ENCODE measurements around the gene PIGB. TPM values are rescaled to one million over a fixed set of nuclear protein-coding genes. Genes with fewer than 3 reads are reported as not detected.
A peak's percentile ranks its signal among the peaks of the same experiment; 100 is the strongest.

The PIGB gene
- total RNA-seq, 2 experiments from 2014 or later, result 13.3 to 13.8 TPM

GRCh38 chr15:55320238-55320550 lies 1.2 kb downstream of the PIGB start:
- no peaks in the 10 kb centered on the region for H3K27me3 Mint-ChIP-seq (ENCODE audit: low read depth)
- intact Hi-C loops (cut with micrococcal nuclease), result no loop called here
- H3K36me3 Mint-ChIP-seq (ENCODE audit: low read depth), result peaks cover 17% of the 10 kb centered on the region

GRCh38 chr15:55320963-55321362 lies 1.9 kb downstream of the PIGB start:
- H3K9me3 Mint-ChIP-seq, result no peaks in the 10 kb centered on the region
- intact Hi-C loops (cut with micrococcal nuclease), result no loop called here
- no peaks in the 10 kb centered on the region for H3K27me3 Mint-ChIP-seq (ENCODE audit: low read depth)
- H3K4me1 Mint-ChIP-seq (ENCODE audit: low read depth), result peaks cover 35% of the 10 kb centered on the region
- no peak for DNase-seq
- no peak overlapping the region for H3K4me3 Mint-ChIP-seq
- H3K36me3 Mint-ChIP-seq (ENCODE audit: low read depth), result peaks cover 12% of the 10 kb centered on the region
- CTCF ChIA-PET, result no interaction called here
- no peak overlapping the region for H3K27ac Mint-ChIP-seq

More at GRCh38 chr15:55320238-55320550, 1.2 kb downstream of the PIGB start:
- CTCF ChIA-PET, result interaction anchor here (0.9 to 1.0 kb wide), 2 partner anchors 102 to 119 kb away, joined by 3 to 5 read pairs; no protein-coding TSS in a partner anchor
- H3K4me1 Mint-ChIP-seq (ENCODE audit: low read depth), result peaks cover 40% of the 10 kb centered on the region
- H3K27ac Mint-ChIP-seq, result no peak overlapping the region
- no peak for DNase-seq
- peak overlapping the region; percentile 68 for H3K4me3 Mint-ChIP-seq
- no peaks in the 10 kb centered on the region for H3K9me3 Mint-ChIP-seq

GRCh38 chr15:55322467-55322866 lies 3.4 kb downstream of the PIGB start:
- no peaks in the 10 kb centered on the region for H3K27me3 Mint-ChIP-seq (ENCODE audit: low read depth)
- no peak for DNase-seq
- CTCF ChIA-PET, result no interaction called here
- H3K27ac Mint-ChIP-seq, result no peak overlapping the region
- intact Hi-C loops (cut with micrococcal nuclease), result no loop called here
- H3K4me1 Mint-ChIP-seq (ENCODE audit: low read depth), result peaks cover 27% of the 10 kb centered on the region
- H3K36me3 Mint-ChIP-seq (ENCODE audit: low read depth), result peaks cover 9% of the 10 kb centered on the region
- no peak overlapping the region for H3K4me3 Mint-ChIP-seq
- H3K9me3 Mint-ChIP-seq, result no peaks in the 10 kb centered on the region

GRCh38 chr15:55327387-55327786 lies 8.4 kb downstream of the PIGB start:
- no peaks in the 10 kb centered on the region for H3K9me3 Mint-ChIP-seq
- no peak for DNase-seq
- intact Hi-C loops (cut with micrococcal nuclease), result no loop called here
- peaks cover 6% of the 10 kb centered on the region for H3K4me1 Mint-ChIP-seq (ENCODE audit: low read depth)
- no peak overlapping the region for H3K27ac Mint-ChIP-seq
- no peak overlapping the region for H3K4me3 Mint-ChIP-seq
- no peaks in the 10 kb centered on the region for H3K27me3 Mint-ChIP-seq (ENCODE audit: low read depth)
- peaks cover 14% of the 10 kb centered on the region for H3K36me3 Mint-ChIP-seq (ENCODE audit: low read depth)
- CTCF ChIA-PET, result no interaction called here

GRCh38 chr15:55334371-55334770 lies 15.3 kb downstream of the PIGB start:
- H3K4me1 Mint-ChIP-seq (ENCODE audit: low read depth), result no peaks in the 10 kb centered on the region
- no peak overlapping the region for H3K27ac Mint-ChIP-seq
- intact Hi-C loops (cut with micrococcal nuclease), result no loop called here
- CTCF ChIA-PET, result no interaction called here
- DNase-seq, result no peak
- H3K36me3 Mint-ChIP-seq (ENCODE audit: low read depth), result peaks cover 18% of the 10 kb centered on the region
- H3K27me3 Mint-ChIP-seq (ENCODE audit: low read depth), result no peaks in the 10 kb centered on the region
- H3K4me3 Mint-ChIP-seq, result no peak overlapping the region
- no peaks in the 10 kb centered on the region for H3K9me3 Mint-ChIP-seq

DNA sequence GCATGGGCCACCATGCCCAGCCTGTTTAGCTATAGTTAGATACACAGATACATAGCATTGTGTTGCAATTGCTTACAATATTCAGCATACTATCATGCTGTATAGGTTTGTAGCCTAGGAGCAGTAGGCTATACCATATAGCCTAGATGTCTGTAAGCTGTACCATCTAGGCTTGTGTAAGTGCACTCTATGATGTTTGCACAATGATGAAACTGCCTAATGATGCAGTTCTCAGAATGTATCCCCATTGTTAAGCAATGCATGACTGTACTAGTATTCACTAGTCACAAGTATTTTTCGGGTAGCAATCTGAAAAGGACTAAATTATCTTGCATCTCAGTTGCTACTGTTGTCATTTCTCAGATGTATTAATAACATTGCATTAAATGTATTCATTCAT lies 16.0 kb downstream of the PIGB start:
- Mint-ChIP-seq H3K4me3 (no peak overlapping the region), H3K27ac (no peak overlapping the region), H3K27me3 (ENCODE audit: low read depth) (no peaks in the 10 kb centered on the region), H3K9me3 (no peaks in the 10 kb centered on the region), H3K36me3 (ENCODE audit: low read depth) (peaks cover 21% of the 10 kb centered on the region), H3K4me1 (ENCODE audit: low read depth) (no peaks in the 10 kb centered on the region)
- CTCF ChIA-PET, result no interaction called here
- intact Hi-C loops (cut with micrococcal nuclease), result no loop called here
- no peak for DNase-seq

GRCh38 chr15:55337160-55337559 lies 18.1 kb downstream of the PIGB start:
- CTCF ChIA-PET, result no interaction called here
- DNase-seq, result no peak
- Mint-ChIP-seq H3K27ac (no peak overlapping the region), H3K4me1 (ENCODE audit: low read depth) (no peaks in the 10 kb centered on the region), H3K27me3 (ENCODE audit: low read depth) (no peaks in the 10 kb centered on the region), H3K4me3 (no peak overlapping the region), H3K36me3 (ENCODE audit: low read depth) (peaks cover 15% of the 10 kb centered on the region), H3K9me3 (no peaks in the 10 kb centered on the region)
- intact Hi-C loops (cut with micrococcal nuclease), result no loop called here

DNA sequence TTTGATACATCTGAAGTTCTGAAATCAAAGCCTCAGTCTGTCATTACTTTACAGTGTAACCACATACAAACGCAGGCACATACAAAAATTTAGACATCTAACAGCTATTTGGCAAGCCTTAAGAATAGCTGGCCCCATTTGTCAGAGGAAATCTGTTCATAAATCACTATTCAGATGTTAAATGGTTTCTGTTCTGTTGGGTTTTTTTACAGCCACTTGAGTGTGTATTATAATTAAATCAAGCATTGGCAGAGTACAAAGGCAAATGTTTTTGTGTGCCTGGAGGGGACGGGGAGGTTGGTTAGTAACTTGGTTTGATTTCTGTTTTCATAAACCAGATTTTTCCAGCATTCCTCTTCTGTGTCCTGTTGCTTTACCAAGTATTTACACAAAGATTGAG lies 24.1 kb downstream of the PIGB start:
- Mint-ChIP-seq H3K4me1 (ENCODE audit: low read depth) (no peaks in the 10 kb centered on the region), H3K27ac (no peak overlapping the region)
- CTCF ChIA-PET, result no interaction called here

GRCh38 chr15:55344206-55344605 lies 25.2 kb downstream of the PIGB start:
- H3K4me3 Mint-ChIP-seq, result no peak overlapping the region
- H3K27me3 Mint-ChIP-seq (ENCODE audit: low read depth), result no peaks in the 10 kb centered on the region
- DNase-seq, result no peak
- peaks cover 28% of the 10 kb centered on the region for H3K36me3 Mint-ChIP-seq (ENCODE audit: low read depth)
- H3K9me3 Mint-ChIP-seq, result no peaks in the 10 kb centered on the region
- no peak overlapping the region for H3K27ac Mint-ChIP-seq
- CTCF ChIA-PET, result interaction anchor here (2.0 kb wide), 1 partner anchor 95 kb away, joined by 6 read pairs; no protein-coding TSS in a partner anchor
- intact Hi-C loops (cut with micrococcal nuclease), result no loop called here
- no peaks in the 10 kb centered on the region for H3K4me1 Mint-ChIP-seq (ENCODE audit: low read depth)

More for the DNA sequence above, 24.1 kb downstream of the PIGB start:
- H3K9me3 Mint-ChIP-seq, result no peaks in the 10 kb centered on the region
- no peak for DNase-seq
- intact Hi-C loops (cut with micrococcal nuclease), result no loop called here
- H3K36me3 Mint-ChIP-seq (ENCODE audit: low read depth), result peaks cover 27% of the 10 kb centered on the region
- H3K4me3 Mint-ChIP-seq, result no peak overlapping the region
- no peaks in the 10 kb centered on the region for H3K27me3 Mint-ChIP-seq (ENCODE audit: low read depth)

- no peaks in the 10 kb centered on the region for H3K4me1 Mint-ChIP-seq (ENCODE audit: low read depth)
- no peaks in the 10 kb centered on the region for H3K27me3 Mint-ChIP-seq (ENCODE audit: low read depth)
- no peaks in the 10 kb centered on the region for H3K9me3 Mint-ChIP-seq
- peaks cover 22% of the 10 kb centered on the region for H3K36me3 Mint-ChIP-seq (ENCODE audit: low read depth)
- H3K4me3 Mint-ChIP-seq, result no peak overlapping the region
- intact Hi-C loops (cut with micrococcal nuclease), result no loop called here
- H3K27ac Mint-ChIP-seq, result no peak overlapping the region
- no peak for DNase-seq
- CTCF ChIA-PET, result interaction anchor here (1.7 kb wide), 1 partner anchor 11 kb away, joined by 3 read pairs; no protein-coding TSS in a partner anchor
These were observed 29.3 kb downstream of the PIGB start for GRCh38 chr15:55348281-55348778.

GRCh38 chr15:55349282-55349681 lies 30.3 kb downstream of the PIGB start:
- no peaks in the 10 kb centered on the region for H3K27me3 Mint-ChIP-seq (ENCODE audit: low read depth)
- intact Hi-C loops (cut with micrococcal nuclease), result no loop called here
- no peaks in the 10 kb centered on the region for H3K4me1 Mint-ChIP-seq (ENCODE audit: low read depth)
- no peaks in the 10 kb centered on the region for H3K9me3 Mint-ChIP-seq
- DNase-seq, result no peak
- H3K27ac Mint-ChIP-seq, result no peak overlapping the region
- peaks cover 16% of the 10 kb centered on the region for H3K36me3 Mint-ChIP-seq (ENCODE audit: low read depth)
- H3K4me3 Mint-ChIP-seq, result no peak overlapping the region
- CTCF ChIA-PET, result interaction anchor here (0.6 to 1.7 kb wide), 3 partner anchors 10 to 1738 kb away, joined by 3 to 5 read pairs (median 3); no protein-coding TSS in a partner anchor

GRCh38 chr15:55353025-55353424 lies 34.0 kb downstream of the PIGB start:
- H3K27me3 Mint-ChIP-seq (ENCODE audit: low read depth), result no peaks in the 10 kb centered on the region

GRCh38 chr15:55356985-55357585 lies 38.1 kb downstream of the PIGB start:
- Mint-ChIP-seq H3K4me1 (ENCODE audit: low read depth) (no peaks in the 10 kb centered on the region), H3K4me3 (no peak overlapping the region), H3K9me3 (no peaks in the 10 kb centered on the region), H3K27me3 (ENCODE audit: low read depth) (no peaks in the 10 kb centered on the region), H3K27ac (no peak overlapping the region), H3K36me3 (ENCODE audit: low read depth) (peaks cover 10% of the 10 kb centered on the region)
- intact Hi-C loops (cut with micrococcal nuclease), result no loop called here
- CTCF ChIA-PET, result interaction anchor here (0.7 kb wide), 1 partner anchor 191 kb away, joined by 3 read pairs; no protein-coding TSS in a partner anchor
- DNase-seq, result no peak

More at GRCh38 chr15:55353025-55353424, 34.0 kb downstream of the PIGB start:
- CTCF ChIA-PET, result no interaction called here
- H3K4me1 Mint-ChIP-seq (ENCODE audit: low read depth), result no peaks in the 10 kb centered on the region
- no peak overlapping the region for H3K4me3 Mint-ChIP-seq
- intact Hi-C loops (cut with micrococcal nuclease), result no loop called here
- H3K36me3 Mint-ChIP-seq (ENCODE audit: low read depth), result peaks cover 16% of the 10 kb centered on the region
- no peaks in the 10 kb centered on the region for H3K9me3 Mint-ChIP-seq
- no peak for DNase-seq
- no peak overlapping the region for H3K27ac Mint-ChIP-seq
